Stimulated activated CD4-positive, alpha-beta T cell treated with anti-CD3 and anti-CD28 coated beads, Interleukin-1b, Interleukin-23, amount 100 ng/mL, for 4 hours (primary cell): Measurements from ENCODE around the gene ULK2.
"Not testable (repeated sequence)": the region's sequence is repeated elsewhere in the genome, so short reads cannot be mapped to it uniquely, and the experiment has no call there.

ENCODE experiments used
- DNase-seq, 2 donors: peaks; one replicate each; pipeline ENCODE4 v3.0.0-alpha.2; 2020; ENCODE audit warnings: low read depth in 2 of 2

ULK2 gene

GRCh38 chr17:19865021-19865420 is 2.7 kb downstream of the ULK2 start:
- DNase-seq: no peak

GRCh38 chr17:19860647-19861177 is 7.0 kb downstream of the ULK2 start:
- DNase-seq: not testable (repeated sequence)

GRCh38 chr17:19857640-19858039 is 10.1 kb downstream of the ULK2 start:
- DNase-seq: no peak

DNA sequence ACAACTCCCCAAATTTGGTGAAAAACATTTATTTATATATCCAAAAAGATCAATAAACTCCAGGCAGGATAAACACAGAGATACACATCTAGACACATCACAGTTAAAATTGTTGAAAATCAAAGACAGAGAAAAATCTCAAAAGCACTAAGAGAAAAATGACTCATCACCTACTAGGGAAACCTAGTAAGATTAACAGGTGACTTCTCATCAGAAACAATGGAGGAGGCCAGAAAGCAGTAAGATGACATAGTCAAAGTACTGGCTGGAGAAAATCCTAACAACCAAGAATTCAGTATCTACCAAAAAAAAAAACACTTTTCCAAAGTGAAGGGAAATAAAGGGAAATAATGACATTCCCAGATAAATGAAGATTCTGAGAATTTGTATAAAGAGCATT is 33.8 kb downstream of the ULK2 start:
- no peak for DNase-seq

GRCh38 chr17:19830061-19830460 is 37.7 kb downstream of the ULK2 start:
- DNase-seq: no peak

- DNase-seq: no peak
Observed at GRCh38 chr17:19812407-19812806, 55.3 kb downstream of the ULK2 start.

GRCh38 chr17:19805006-19805405 is 62.7 kb downstream of the ULK2 start:
- no peak for DNase-seq

DNA sequence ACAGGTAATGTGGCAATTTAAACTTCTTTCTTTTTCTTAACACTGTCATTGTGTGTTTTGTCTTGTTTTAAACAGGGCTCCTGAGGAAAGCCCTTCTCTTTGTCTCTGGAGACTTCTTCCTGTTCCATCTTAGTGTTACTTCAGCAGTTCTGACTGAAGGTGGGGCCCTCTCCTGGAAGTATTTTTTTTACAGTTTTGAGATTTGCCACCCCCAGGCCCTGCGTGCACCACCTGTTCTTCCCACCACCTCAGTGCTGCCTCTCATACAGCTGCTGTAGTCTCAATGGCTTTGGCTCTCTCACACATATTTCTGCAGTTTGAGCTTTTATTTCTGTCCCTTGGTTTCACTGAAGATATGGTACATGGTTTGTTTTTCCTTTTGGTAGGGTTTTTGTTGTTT is 67.2 kb downstream of the ULK2 start:
- no peak for DNase-seq

DNA sequence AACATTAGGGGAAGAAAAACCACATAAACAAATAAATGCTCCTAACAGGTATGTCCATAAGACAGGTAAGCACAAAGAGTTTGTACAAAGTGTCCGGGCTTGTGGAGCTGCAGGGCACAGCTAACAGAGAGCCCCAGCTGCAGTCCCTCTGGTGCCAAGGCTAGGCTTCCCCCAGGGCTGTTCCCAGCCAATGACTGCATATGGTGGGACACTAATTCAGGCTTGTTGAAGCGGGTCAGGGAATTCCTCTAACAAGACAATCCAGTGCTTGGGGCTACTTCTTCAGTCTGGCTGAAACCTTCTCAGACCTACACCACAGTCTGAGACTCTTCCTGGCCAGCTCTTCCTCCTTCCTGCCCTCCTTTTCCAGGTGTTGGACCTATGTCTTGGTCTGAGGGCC is 67.9 kb downstream of the ULK2 start:
- no peak for DNase-seq

DNA sequence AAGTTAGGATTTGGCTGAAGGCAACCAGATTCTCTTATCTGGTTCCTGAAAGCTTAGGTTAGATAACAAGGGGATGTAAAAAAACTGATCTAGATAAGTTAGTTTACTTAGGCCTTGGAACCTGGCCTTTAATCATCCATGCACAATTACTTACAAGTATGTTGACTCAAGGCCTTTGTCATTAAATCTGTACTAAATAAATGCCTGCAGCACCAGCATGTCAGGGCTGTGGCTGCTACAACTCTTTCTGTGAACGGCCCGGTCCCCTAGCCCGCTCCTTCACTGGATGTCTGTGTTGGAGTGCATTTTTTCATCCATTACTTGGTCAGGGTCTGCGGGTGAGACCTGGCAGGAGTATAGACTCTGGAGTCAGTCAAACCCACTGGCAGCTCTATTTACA is 71.3 kb downstream of the ULK2 start:
- DNase-seq: no peak

DNA sequence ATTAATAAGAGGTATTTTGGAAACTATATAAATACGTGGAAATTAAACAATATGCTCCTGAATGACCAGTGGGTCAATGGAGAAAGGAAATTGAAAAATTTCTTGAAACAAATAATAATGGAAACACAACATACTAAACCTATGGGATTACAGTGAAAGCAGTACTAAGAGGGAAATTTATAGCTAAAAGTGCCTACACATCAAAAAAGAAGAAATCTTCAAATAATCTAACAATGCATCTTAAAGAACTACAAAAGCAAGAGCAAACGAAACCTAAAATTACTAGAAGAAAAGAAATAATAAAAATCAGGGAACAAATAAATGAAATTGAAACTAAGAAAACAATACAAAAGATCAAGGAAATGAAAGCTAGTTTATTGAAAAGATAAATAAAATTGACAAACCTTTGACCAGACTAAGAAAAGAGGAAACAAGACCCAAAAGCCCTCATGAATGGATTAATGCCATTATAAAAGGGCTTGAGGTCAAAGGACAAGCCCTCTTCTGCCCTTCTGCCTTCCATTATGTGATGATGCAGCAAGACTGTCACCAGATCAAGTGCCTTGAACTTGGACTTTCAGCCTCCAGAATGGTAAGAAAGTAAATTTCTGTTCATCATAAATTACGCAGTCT is 75.7 kb downstream of the ULK2 start:
- DNase-seq: no peak

DNA sequence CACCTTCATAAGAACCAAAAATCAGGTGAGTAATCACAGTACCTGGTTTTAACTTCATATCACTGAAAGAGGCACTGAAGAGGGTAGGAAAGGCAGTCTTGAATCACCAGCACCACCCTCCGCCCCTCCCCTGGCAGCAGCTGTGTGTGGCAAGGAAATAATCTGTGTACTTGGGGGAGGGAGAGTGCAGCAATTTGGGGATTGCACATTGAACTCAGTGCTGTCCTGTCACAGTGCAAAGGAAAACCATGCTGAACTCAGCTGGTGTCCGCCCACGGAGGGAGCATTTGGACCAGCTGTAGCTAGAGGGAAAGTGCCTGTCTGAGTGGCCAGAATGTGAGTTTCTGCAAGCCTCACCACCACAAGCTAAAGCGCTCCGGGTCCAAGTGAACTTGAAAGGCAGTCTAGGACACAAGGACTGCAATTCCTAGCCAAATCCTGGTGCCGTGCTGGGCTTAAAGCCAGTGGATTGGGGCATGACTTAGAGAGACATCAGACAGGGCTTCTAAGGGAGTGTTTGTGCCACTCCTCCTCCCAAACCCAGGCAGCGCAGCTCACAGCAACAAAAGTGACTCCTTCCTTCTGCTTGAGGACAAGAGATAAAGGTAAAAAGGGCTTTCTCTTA is 79.9 kb downstream of the ULK2 start:
- DNase-seq: no peak

DNA sequence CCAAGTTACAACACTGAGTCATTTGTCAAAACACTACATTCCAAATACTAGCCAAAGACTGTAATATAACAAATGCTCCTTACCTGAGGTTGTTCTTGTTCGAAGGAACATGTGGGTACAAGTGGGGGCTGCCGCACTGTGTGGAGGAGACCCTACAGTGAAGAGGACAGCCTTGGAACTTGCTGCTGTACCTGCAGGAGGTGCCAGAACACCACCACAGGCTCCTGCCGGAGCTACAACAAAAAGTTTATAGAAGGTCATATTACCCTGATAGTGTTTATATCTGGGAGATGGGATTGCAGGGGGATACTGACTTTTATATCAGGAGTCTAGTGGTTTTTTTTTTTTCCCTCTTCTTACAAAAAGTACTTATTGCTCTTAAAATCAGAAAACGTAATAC is 81.9 kb downstream of the ULK2 start:
- DNase-seq: no peak

DNA sequence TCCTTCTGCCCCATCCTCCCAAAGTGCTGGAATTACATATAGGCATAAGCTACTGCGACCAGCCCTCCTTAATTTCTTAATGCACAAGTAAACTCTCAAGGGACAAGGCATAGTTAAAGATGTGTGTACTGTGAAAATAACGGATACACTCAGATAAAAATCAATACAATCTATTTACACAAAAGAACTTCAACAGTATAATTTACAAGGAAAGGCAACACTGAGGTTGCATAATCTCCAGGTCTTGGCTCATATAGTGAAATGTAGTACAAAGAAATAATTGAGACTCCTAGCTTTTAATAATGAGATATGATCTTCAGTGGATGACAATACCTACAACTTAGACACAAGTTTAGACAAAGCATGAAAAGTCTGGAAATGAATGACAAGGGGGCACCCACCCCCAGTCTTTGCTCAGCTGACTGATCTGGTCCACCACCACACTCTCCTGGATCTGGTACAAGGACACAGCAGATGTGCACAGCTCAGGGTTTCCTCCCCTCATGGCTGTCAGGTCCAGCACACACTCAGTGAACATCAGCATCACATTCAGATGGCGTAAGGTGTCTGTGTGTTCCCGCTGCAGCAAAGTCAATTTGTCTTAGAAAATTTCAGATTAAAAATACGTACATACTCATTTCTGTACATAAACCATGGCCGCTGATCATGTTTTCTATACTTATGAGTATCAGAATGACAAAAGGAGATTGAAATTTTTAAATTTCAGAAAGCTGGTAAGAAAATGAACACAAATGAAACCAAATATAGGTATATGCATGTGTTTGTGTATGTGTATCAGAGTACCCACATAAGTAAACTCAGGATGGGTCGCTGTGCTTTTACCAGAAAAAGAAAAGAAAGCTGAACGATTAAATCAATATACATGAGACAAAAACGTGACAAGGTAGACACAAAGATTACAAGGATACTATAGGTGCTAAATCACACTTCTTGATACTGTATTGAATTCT is 86.0 kb downstream of the ULK2 start:
- no peak for DNase-seq

- DNase-seq: no peak
Observed at GRCh38 chr17:19780846-19781245, 86.9 kb downstream of the ULK2 start.

GRCh38 chr17:19773534-19773933 is 94.2 kb downstream of the ULK2 start:
- DNase-seq: no peak

DNA sequence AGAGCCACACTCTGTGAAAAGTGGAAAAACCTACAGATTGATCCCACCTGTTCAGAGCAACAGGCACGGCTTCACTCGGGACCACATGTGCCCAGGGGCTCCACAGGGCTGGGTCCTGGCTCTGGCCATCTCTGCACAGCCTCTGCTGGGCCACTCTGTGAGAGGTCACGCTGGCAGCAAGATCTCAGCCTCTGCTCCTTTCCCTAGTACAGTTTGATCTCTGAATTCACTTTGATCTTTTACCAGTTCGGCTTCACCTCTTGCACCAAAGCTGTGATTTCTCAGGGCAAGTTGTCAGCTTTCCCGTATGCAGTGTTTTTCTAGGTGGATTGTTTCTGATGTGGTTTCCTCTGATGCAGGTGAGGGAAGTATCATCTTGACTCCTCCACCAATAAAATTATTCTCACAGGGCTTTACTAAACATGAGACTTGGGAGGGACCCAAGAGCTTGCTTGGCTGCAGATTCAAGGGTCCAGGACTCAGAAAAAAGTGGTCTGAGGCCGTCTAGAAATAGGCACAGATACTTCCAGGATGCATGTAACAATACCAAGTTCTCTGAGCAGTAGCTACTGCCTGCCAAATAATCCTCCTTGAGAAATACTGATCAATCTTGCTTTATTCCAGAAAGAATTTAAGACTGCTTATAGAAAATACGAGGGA is 95.6 kb downstream of the ULK2 start:
- peak in 1 of 2 donors; percentile 15 for DNase-seq

GRCh38 chr17:19770985-19771735 is 96.6 kb downstream of the ULK2 start:
- DNase-seq: no peak

GRCh38 chr17:19769946-19770652 is 97.6 kb downstream of the ULK2 start:
- DNase-seq: no peak

DNA sequence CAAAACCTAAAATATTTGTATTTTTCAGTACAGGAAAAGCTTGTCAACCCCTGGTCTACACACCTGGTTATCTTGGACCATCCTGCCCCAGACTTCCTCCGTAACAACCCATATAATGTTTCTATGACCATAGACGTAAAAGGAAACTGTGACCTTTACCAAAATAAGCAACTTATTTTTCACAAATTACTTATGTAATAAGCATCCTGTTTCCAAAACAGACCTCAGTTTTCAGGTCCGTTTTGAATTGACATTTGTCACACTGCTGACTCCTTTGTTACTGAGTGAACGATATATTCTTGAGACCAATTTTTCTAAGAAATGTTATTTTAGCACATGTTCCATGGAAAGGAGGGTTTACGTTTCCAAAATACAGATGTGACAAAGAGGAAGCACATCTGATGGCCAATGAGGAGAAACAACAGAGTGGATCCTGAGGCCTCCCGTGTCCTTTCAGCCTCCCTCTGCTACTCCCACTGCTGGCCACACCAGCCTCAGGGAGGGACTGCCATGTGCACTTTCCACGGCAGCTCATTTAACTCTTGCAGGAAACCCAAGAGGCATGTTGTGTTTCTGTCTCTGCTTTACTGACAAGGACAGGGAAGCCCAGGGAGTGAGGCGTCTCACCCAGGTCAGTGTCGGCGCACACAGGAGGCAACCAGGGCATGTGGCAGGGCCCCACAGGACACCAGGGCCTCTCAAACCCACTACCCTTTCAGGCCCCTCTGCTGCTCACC is 99.5 kb downstream of the ULK2 start:
- no peak for DNase-seq
